Measurements from ENCODE around the gene NUDT4. TPM values are rescaled to one million over a fixed set of nuclear protein-coding genes. Genes with fewer than 3 reads are reported as not detected.

The NUDT4 gene
- total and polyA plus RNA-seq, 9 of the 15 experiments (the other 6 are each of a cell fraction or from before 2014, with no cell fraction given) = 38.1 to 164 (median 99.2) TPM

GRCh38 chr12:93380480-93381121, 2.9 kb downstream of the NUDT4 start (continued):
- TF ChIP-seq, protein P1, sequence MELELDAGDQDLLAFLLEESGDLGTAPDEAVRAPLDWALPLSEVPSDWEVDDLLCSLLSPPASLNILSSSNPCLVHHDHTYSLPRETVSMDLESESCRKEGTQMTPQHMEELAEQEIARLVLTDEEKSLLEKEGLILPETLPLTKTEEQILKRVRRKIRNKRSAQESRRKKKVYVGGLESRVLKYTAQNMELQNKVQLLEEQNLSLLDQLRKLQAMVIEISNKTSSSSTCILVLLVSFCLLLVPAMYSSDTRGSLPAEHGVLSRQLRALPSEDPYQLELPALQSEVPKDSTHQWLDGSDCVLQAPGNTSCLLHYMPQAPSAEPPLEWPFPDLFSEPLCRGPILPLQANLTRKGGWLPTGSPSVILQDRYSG (tag; conservative IDR thresholded peaks at IDR 0.05; ENCODE audit: low read depth) = no peak
- TF ChIP-seq ZNF696 (CRISPR knock-in tag; conservative IDR thresholded peaks at IDR 0.05) (no peak), ZNF398 (CRISPR knock-in tag; IDR thresholded peaks at IDR 0.05) (no peak), PHF20 (IDR thresholded peaks at IDR 0.05; ENCODE audit: partially characterized antibody) (no peak), SRSF1 (IDR thresholded peaks at IDR 0.05; ENCODE audit: low read depth, low read length) (no peak), MCM5 (IDR thresholded peaks at IDR 0.05; ENCODE audit: low read depth) (no peak), POLR2AphosphoS2 (IDR thresholded peaks at IDR 0.05; ENCODE audit: low read length) (no peak; the same call in 1 of the 2 replicates), ERF (CRISPR knock-in tag; IDR thresholded peaks at IDR 0.05) (no peak), ZC3H4 (CRISPR knock-in tag; IDR thresholded peaks at IDR 0.05; ENCODE audit: borderline replicate concordance) (no peak), ZNF23 (CRISPR knock-in tag; IDR thresholded peaks at IDR 0.05) (no peak), TCF7 (IDR thresholded peaks at IDR 0.05; ENCODE audit: borderline replicate concordance) (no peak), CEBPZ (IDR thresholded peaks at IDR 0.05; ENCODE audit: borderline replicate concordance, low read depth, low read length) (no peak), CEBPB (tag; IDR thresholded peaks at IDR 0.05) (no peak), GTF2F1 (IDR thresholded peaks at IDR 0.05; ENCODE audit: low read depth, low read length) (no peak)
- TF ChIP-seq, protein P2, sequence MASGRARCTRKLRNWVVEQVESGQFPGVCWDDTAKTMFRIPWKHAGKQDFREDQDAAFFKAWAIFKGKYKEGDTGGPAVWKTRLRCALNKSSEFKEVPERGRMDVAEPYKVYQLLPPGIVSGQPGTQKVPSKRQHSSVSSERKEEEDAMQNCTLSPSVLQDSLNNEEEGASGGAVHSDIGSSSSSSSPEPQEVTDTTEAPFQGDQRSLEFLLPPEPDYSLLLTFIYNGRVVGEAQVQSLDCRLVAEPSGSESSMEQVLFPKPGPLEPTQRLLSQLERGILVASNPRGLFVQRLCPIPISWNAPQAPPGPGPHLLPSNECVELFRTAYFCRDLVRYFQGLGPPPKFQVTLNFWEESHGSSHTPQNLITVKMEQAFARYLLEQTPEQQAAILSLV (tag; IDR thresholded peaks at IDR 0.05) = no peak
- TF ChIP-seq, protein P3, sequence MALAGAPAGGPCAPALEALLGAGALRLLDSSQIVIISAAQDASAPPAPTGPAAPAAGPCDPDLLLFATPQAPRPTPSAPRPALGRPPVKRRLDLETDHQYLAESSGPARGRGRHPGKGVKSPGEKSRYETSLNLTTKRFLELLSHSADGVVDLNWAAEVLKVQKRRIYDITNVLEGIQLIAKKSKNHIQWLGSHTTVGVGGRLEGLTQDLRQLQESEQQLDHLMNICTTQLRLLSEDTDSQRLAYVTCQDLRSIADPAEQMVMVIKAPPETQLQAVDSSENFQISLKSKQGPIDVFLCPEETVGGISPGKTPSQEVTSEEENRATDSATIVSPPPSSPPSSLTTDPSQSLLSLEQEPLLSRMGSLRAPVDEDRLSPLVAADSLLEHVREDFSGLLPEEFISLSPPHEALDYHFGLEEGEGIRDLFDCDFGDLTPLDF (CRISPR knock-in tag; IDR thresholded peaks at IDR 0.05) = no peak
- TF ChIP-seq, protein P4, sequence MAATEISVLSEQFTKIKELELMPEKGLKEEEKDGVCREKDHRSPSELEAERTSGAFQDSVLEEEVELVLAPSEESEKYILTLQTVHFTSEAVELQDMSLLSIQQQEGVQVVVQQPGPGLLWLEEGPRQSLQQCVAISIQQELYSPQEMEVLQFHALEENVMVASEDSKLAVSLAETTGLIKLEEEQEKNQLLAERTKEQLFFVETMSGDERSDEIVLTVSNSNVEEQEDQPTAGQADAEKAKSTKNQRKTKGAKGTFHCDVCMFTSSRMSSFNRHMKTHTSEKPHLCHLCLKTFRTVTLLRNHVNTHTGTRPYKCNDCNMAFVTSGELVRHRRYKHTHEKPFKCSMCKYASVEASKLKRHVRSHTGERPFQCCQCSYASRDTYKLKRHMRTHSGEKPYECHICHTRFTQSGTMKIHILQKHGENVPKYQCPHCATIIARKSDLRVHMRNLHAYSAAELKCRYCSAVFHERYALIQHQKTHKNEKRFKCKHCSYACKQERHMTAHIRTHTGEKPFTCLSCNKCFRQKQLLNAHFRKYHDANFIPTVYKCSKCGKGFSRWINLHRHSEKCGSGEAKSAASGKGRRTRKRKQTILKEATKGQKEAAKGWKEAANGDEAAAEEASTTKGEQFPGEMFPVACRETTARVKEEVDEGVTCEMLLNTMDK (IDR thresholded peaks at IDR 0.05; ENCODE audit: borderline replicate concordance, insufficient read depth, low read depth, low read length, poor library complexity, severe bottlenecking) = no peak
